H1 (cell line): ENCODE measurements around the gene ADD2. TPM values are rescaled to one million over a fixed set of nuclear protein-coding genes. Genes with fewer than 3 reads are reported as not detected.

Source experiments
- CTCF ChIA-PET: fragments of 300-600 bp; sonication (Branson Sonifier 250); formaldehyde crosslinking; loops from one replicate; lab custom pipeline; 2021; ENCODE audit not compliant: partially characterized antibody; lab: Charles Lee
- POLR2A ChIA-PET: fragments of 300-600 bp; sonication (Branson Sonifier 250); formaldehyde crosslinking; loops from one replicate; lab custom pipeline; 2021; ENCODE audit warnings: inconsistent platforms; ENCODE audit not compliant: partially characterized antibody; lab: Charles Lee
- DNase-seq, 2 experiments: peaks; one replicate each; pipeline versions ENCODE4 v3.0.0 to v3.0.0-alpha.2; 2010 to 2022; ENCODE audit warnings: low spot score in 2 of 2, low read depth in 1 of 2, mixed read lengths in 1 of 2
- FAIRE-seq: peaks from 2 replicates; lab custom pipeline; 2011; peaks lifted over from hg19 to GRCh38; lab: Jason Lieb, UNC
- H2AFZ ChIP-seq: 2 replicates; pipeline ENCODE4 v1.8.1; 2012; ENCODE audit warnings: low read length, inconsistent platforms
- H2AK5ac ChIP-seq: 2 replicates; pipeline ENCODE4 v1.6.1; 2013; ENCODE audit warnings: low read depth, low read length
- H2BK120ac ChIP-seq: replicated peaks from 2 replicates; pipeline ENCODE3; 2013; ENCODE audit warnings: low read depth, low read length, inconsistent platforms
- H2BK12ac ChIP-seq: 2 replicates; pipeline ENCODE4 v1.6.1; 2013; ENCODE audit warnings: low read depth, low read length
- H2BK15ac ChIP-seq: 2 replicates; pipeline ENCODE4 v1.6.1; 2013; ENCODE audit warnings: low read length
- H2BK20ac ChIP-seq: 2 replicates; pipeline ENCODE4 v1.6.1; 2013; ENCODE audit warnings: low read length
- H2BK5ac ChIP-seq: 2 replicates; pipeline ENCODE4 v1.6.1; 2013; ENCODE audit warnings: low read depth, low read length
- H3K14ac ChIP-seq: 2 replicates; pipeline ENCODE4 v1.6.1; 2013; ENCODE audit warnings: inconsistent platforms; ENCODE audit not compliant: insufficient read length
- H3K18ac ChIP-seq: 2 replicates; pipeline ENCODE4 v1.6.1; 2013; ENCODE audit warnings: low read length; ENCODE audit errors: extremely low read depth
- H3K23ac ChIP-seq: 2 replicates; pipeline ENCODE4 v1.6.1; 2013; ENCODE audit warnings: inconsistent platforms; ENCODE audit not compliant: insufficient read length
- H3K23me2 ChIP-seq: 2 replicates; pipeline ENCODE4 v1.6.1; 2013; ENCODE audit warnings: low read depth, low read length
- H3K27ac ChIP-seq: 2 replicates; pipeline ENCODE4 v1.6.1; 2011; ENCODE audit warnings: low read depth, low read length, inconsistent platforms
- H3K27me3 ChIP-seq, 4 experiments: replicated peaks in 1 of 4; 1 replicate in 1 of 4; 2 replicates in 3 of 4; pipeline versions ENCODE4 v1.6.1 to v1.8.1; 2011 to 2013; ENCODE audit warnings: low read length in 3 of 4, mild to moderate bottlenecking in 3 of 4, inconsistent platforms in 2 of 4, mixed read lengths in 2 of 4, moderate library complexity in 1 of 4; ENCODE audit not compliant: control insufficient read depth in 3 of 4, insufficient read depth in 3 of 4; ENCODE audit errors: extremely low read depth in 1 of 4
- H3K36me3 ChIP-seq, 4 experiments: 2 replicates each; pipeline versions ENCODE4 v1.6.1 to v1.8.1; 2011 to 2013; ENCODE audit warnings: mild to moderate bottlenecking in 4 of 4, low read length in 3 of 4, moderate library complexity in 2 of 4, control low read depth in 1 of 4, inconsistent platforms in 1 of 4; ENCODE audit not compliant: insufficient read depth in 4 of 4, control insufficient read depth in 2 of 4
- H3K4ac ChIP-seq: replicated peaks from 2 replicates; pipeline ENCODE3; 2013; ENCODE audit warnings: low read length, low read depth, mixed read lengths, inconsistent platforms; ENCODE audit not compliant: insufficient read length
- H3K4me1 ChIP-seq, 4 experiments: replicated peaks in 1 of 4; 1 replicate in 1 of 4; 2 replicates in 3 of 4; pipeline versions ENCODE4 v1.6.1 to v1.8.1; 2011 to 2013; ENCODE audit warnings: low read length in 3 of 4, inconsistent platforms in 2 of 4, mixed read lengths in 1 of 4; ENCODE audit not compliant: insufficient read depth in 4 of 4, control insufficient read depth in 3 of 4
- H3K4me2 ChIP-seq, 2 experiments: 2 replicates each; pipeline versions ENCODE4 v1.6.1 to v1.8.1; 2011 to 2013; ENCODE audit warnings: low read depth in 2 of 2, low read length in 2 of 2, control low read depth in 1 of 2, inconsistent platforms in 1 of 2, mild to moderate bottlenecking in 1 of 2; ENCODE audit not compliant: insufficient read depth in 1 of 2
- H3K4me3 ChIP-seq, 4 experiments: fragments of 200-600, 300-600 bp in 1 of 4; sonication (generic), shearing (Covaris generic), sonication (Bioruptor Twin) in 1 of 4; 2 replicates each; pipeline versions ENCODE4 v1.5.1 to v1.8.1; 2011 to 2016; ENCODE audit warnings: low read length in 4 of 4, low read depth in 3 of 4, control low read depth in 2 of 4, inconsistent platforms in 2 of 4, mild to moderate bottlenecking in 2 of 4, mixed read lengths in 1 of 4, moderate library complexity in 1 of 4; ENCODE audit not compliant: insufficient read depth in 2 of 4; ENCODE audit errors: extremely low read depth in 1 of 4
- H3K56ac ChIP-seq: replicated peaks from 2 replicates; pipeline ENCODE3; 2013; ENCODE audit warnings: low read depth, mild to moderate bottlenecking, mixed read lengths, low read length, inconsistent platforms; ENCODE audit not compliant: insufficient read length
- H3K79me1 ChIP-seq: 2 replicates; pipeline ENCODE4 v1.6.1; 2013; ENCODE audit warnings: low read depth, low read length, control low read depth
- H3K79me2 ChIP-seq, 2 experiments: 2 replicates each; pipeline versions ENCODE4 v1.6.1 to v1.8.1; 2012 to 2013; ENCODE audit warnings: low read length in 2 of 2, mild to moderate bottlenecking in 2 of 2, inconsistent platforms in 1 of 2; ENCODE audit not compliant: insufficient read depth in 2 of 2, control insufficient read depth in 1 of 2
- H3K9ac ChIP-seq, 4 experiments: replicated peaks in 1 of 4; 1 replicate in 1 of 4; 2 replicates in 3 of 4; pipeline versions ENCODE4 v1.6.1 to v1.8.1; 2011 to 2013; ENCODE audit warnings: low read depth in 3 of 4, low read length in 3 of 4, control low read depth in 2 of 4, mild to moderate bottlenecking in 2 of 4, moderate library complexity in 2 of 4, inconsistent platforms in 1 of 4; ENCODE audit errors: extremely low read depth in 1 of 4
- H3K9me3 ChIP-seq, 2 experiments: 2 replicates each; pipeline versions ENCODE4 v1.6.1 to v1.8.1; 2012 to 2013; ENCODE audit warnings: mild to moderate bottlenecking in 2 of 2, moderate library complexity in 2 of 2, control low read depth in 1 of 2, inconsistent platforms in 1 of 2, low read depth in 1 of 2, low read length in 1 of 2, mixed read lengths in 1 of 2; ENCODE audit not compliant: insufficient read depth in 2 of 2
- H4K20me1 ChIP-seq, 2 experiments: replicated peaks in 1 of 2; 2 replicates each; pipeline versions ENCODE3 to v1.8.1; 2011 to 2013; ENCODE audit warnings: inconsistent platforms in 2 of 2, low read length in 2 of 2, mild to moderate bottlenecking in 1 of 2; ENCODE audit not compliant: insufficient read depth in 2 of 2, control insufficient read depth in 1 of 2
- H4K5ac ChIP-seq: 2 replicates; pipeline ENCODE4 v1.6.1; 2013; ENCODE audit warnings: low read length, low read depth, mixed read lengths, inconsistent platforms; ENCODE audit not compliant: insufficient read length
- H4K8ac ChIP-seq: 2 replicates; pipeline ENCODE4 v1.8.0; 2013; ENCODE audit warnings: mild to moderate bottlenecking, moderate library complexity, low read length, inconsistent platforms; ENCODE audit not compliant: insufficient read depth; ENCODE audit errors: extremely low read depth
- H4K91ac ChIP-seq: replicated peaks from 2 replicates; pipeline ENCODE3; 2013; ENCODE audit warnings: low read length, mixed read lengths, inconsistent platforms; ENCODE audit not compliant: insufficient read length
- CEBPB ChIP-seq: IDR thresholded peaks from 2 replicates; pipeline ENCODE4 v1.6.1; 2012; ENCODE audit warnings: low read depth, low read length
- JUND ChIP-seq: IDR thresholded peaks from 2 replicates; pipeline ENCODE4 v1.6.1; 2011; ENCODE audit warnings: mild to moderate bottlenecking, improper control_type of control experiment, low read length
- NANOG ChIP-seq: IDR thresholded peaks from 2 replicates; pipeline ENCODE4 v1.6.1; 2011; ENCODE audit warnings: low read length, low read depth, mild to moderate bottlenecking, inconsistent platforms; ENCODE audit not compliant: insufficient read depth, poor library complexity, severe bottlenecking
- POU5F1 ChIP-seq: IDR thresholded peaks from 2 replicates; pipeline ENCODE4 v1.6.1; 2011; ENCODE audit warnings: low read depth, mild to moderate bottlenecking, low read length, moderate library complexity
- SUZ12 ChIP-seq: fragments of 200-600 bp; sonication (generic); IDR thresholded peaks from 2 replicates; pipeline ENCODE4 v1.6.1; 2012; ENCODE audit warnings: mild to moderate bottlenecking, inconsistent platforms, low read length, moderate library complexity, mixed read lengths
- TAF1 ChIP-seq: IDR thresholded peaks from 2 replicates; pipeline ENCODE4 v1.6.1; 2011; ENCODE audit warnings: mild to moderate bottlenecking, low read depth, low read length
- TAF7 ChIP-seq: optimal IDR thresholded peaks from 2 replicates; pipeline ENCODE3; 2011; ENCODE audit warnings: low read depth, mild to moderate bottlenecking, inconsistent platforms, low read length, moderate library complexity, borderline replicate concordance
- WGBS, 2 experiments: shearing (Covaris generic) in 1 of 2; methylation state at CpG; one replicate each; pipeline versions ENCODE4 v1.1.6 to v1.1.7; 2013 to 2015; ENCODE audit warnings: low lambda C conversion rate in 2 of 2, mixed read lengths in 2 of 2, inconsistent platforms in 1 of 2, low coverage in 1 of 2, missing lambda C conversion rate in 1 of 2; ENCODE audit not compliant: insufficient replicate concordance in 2 of 2, insufficient coverage in 1 of 2, insufficient read length in 1 of 2; ENCODE audit errors: extremely low coverage in 1 of 2, missing lambda C conversion rate in 1 of 2; 5-methylcytosine and 5-hydroxymethylcytosine counted together
- polyA plus RNA-seq, 7 experiments: library from polyadenylated mRNA; depleted of rRNA in 3 of 7; stranded (reverse) in 5 of 7; unstranded in 2 of 7; fragments of >200 nt in 5 of 7; fragments of 200-250 nt in 2 of 7; gene quantifications; 1 replicate in 5 of 7; 2 replicates in 1 of 7; 4 replicates in 1 of 7; pipeline versions ENCODE4 v1.2.1 to v1.2.3, GENCODE V29; 2011 to 2013; ENCODE audit warnings: missing spikeins in 2 of 7, mixed read lengths in 2 of 7
- total RNA-seq: library from RNA; stranded (reverse); fragmentation: NEBNext Ultra II Directional; extraction: Animal tissue kit (Norgen Biotek cat#: 25700); gene quantifications from 2 replicates; pipeline ENCODE4 v1.2.1, GENCODE V29; 2021

The ADD2 gene
- total and polyA plus RNA-seq, 2 of the 8 experiments (the other 6 are each of a cell fraction or from before 2014, with no cell fraction given) = 58.5 to 170 TPM

DNA sequence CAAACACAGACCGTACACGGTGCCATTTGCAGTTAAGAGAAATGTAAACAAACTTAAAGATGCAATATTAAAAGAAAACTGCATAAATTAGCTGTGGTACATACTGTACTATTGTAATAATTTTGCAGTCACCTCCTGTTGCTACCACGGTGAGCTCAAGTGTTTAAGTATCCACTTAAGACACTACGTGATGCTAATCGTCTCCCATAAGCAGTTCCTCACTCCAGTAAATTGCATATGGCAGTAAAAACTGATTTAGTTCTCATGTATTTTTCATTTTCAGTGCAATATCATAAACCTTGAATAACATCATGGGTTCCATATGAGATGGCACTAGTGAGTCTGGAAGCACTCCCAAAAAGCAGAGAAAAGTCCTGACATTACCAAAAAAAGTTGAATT, 38.0 kb upstream of the ADD2 start:
- no peak overlapping the region for H3K4me3 ChIP-seq
- H3K79me2 ChIP-seq = no peaks in the 10 kb centered on the region
- H3K18ac ChIP-seq = no peak overlapping the region
- H3K27me3 ChIP-seq = peaks cover 0 to 4% (median 2%) of the 10 kb centered on the region in 4 experiments; a peak in 3 of 7 replicates
- no peak overlapping the region for H3K27ac ChIP-seq
- no peaks in the 10 kb centered on the region for H3K79me1 ChIP-seq
- no peak overlapping the region for H2AK5ac ChIP-seq
- no peaks in the 10 kb centered on the region for H3K4me1 ChIP-seq
- H3K4ac ChIP-seq = no peak overlapping the region
- no peak overlapping the region for H3K23ac ChIP-seq
- H4K91ac ChIP-seq = no peak overlapping the region
- H2BK5ac ChIP-seq = no peak overlapping the region
- H2BK15ac ChIP-seq = no peak overlapping the region
- no peak overlapping the region for H3K4me2 ChIP-seq
- no peak overlapping the region for H2BK12ac ChIP-seq
- H3K9ac ChIP-seq = no peak overlapping the region
- H4K5ac ChIP-seq = no peak overlapping the region
- no peaks in the 10 kb centered on the region for H3K23me2 ChIP-seq
- no peak for FAIRE-seq
- H4K8ac ChIP-seq = no peak overlapping the region
- H2BK120ac ChIP-seq = no peak overlapping the region
- TF ChIP-seq POU5F1 = no peak
- TF ChIP-seq JUND = no peak
- no peak for TF ChIP-seq NANOG
- no peak for TF ChIP-seq SUZ12
- TF ChIP-seq CEBPB = no peak
- TF ChIP-seq TAF7 = no peak
- no peak for TF ChIP-seq TAF1
- peaks cover 0 to 2% of the 10 kb centered on the region in 2 experiments for H4K20me1 ChIP-seq
- WGBS, 2 experiments = 89% methylated on average over 5 of the region's 5 CpGs; no CpG with 5 or more reads in 1 of the 2 experiments
- H3K36me3 ChIP-seq = no peaks in the 10 kb centered on the region
- H3K56ac ChIP-seq = no peak overlapping the region
- H3K14ac ChIP-seq = no peak overlapping the region
- H2AFZ ChIP-seq = no peak overlapping the region
- no peak for DNase-seq
- CTCF ChIA-PET = interaction anchor here (1.0 to 2.0 kb wide), 4 partner anchors 12 to 65 kb away, joined by 3 to 6 read pairs (median 4); no protein-coding TSS in a partner anchor
- H3K9me3 ChIP-seq = no peaks in the 10 kb centered on the region
- POLR2A ChIA-PET = interaction anchor here (0.7 kb wide), 1 partner anchor 123 kb away, joined by 3 read pairs; no protein-coding TSS in a partner anchor
- no peak overlapping the region for H2BK20ac ChIP-seq
